ENCODE measurements around the gene OR6J1.

- no peak for TF ChIP-seq MLLT10 (CRISPR knock-in tag; IDR thresholded peaks at IDR 0.05)
- peak; percentile 99 for TF ChIP-seq CTCF (CRISPR knock-in tag; IDR thresholded peaks at IDR 0.05)
- peak; percentile 94 for TF ChIP-seq RAD21 (CRISPR knock-in tag; IDR thresholded peaks at IDR 0.05)
- TF ChIP-seq MAX (IDR thresholded peaks at IDR 0.05): no peak; the same call in 1 of the 2 replicates
- no peak for TF ChIP-seq HNF1B (CRISPR knock-in tag; IDR thresholded peaks at IDR 0.05)
- no peak for TF ChIP-seq EZH2 (conservative IDR thresholded peaks at IDR 0.05; ENCODE audit: low read depth, low read length)
- TF ChIP-seq PAX8 (CRISPR knock-in tag; IDR thresholded peaks at IDR 0.05; ENCODE audit: borderline replicate concordance): 0 out of 2 replicates have a peak, but pooled peaks have one; percentile 47
- TF ChIP-seq POLR2AphosphoS2 (IDR thresholded peaks at IDR 0.05; ENCODE audit: low read depth, low read length): no peak
- no peak for TF ChIP-seq PATZ1 (CRISPR knock-in tag; IDR thresholded peaks at IDR 0.05)
These were observed 9.0 kb upstream of the OR6J1 start for GRCh38 chr14:22653012-22653621.
